SK-N-SH (cell line): ENCODE results near the gene SCARB1. TPM values are rescaled to one million over a fixed set of nuclear protein-coding genes. Genes with fewer than 3 reads are reported as not detected.

Experiments used
- CTCF ChIA-PET: fragments of 300-600, 350-600 bp; formaldehyde crosslinking; extraction: SDS; loops from one replicate; lab custom pipeline; 2021; lab: Yijun Ruan, JAX
- POLR2A ChIA-PET: fragments of 350-600 bp; sonication (Branson Sonifier 250); formaldehyde crosslinking; extraction: SDS; loops from one replicate; lab custom pipeline; 2020; ENCODE audit warnings: antibody characterized with exemption, inconsistent platforms; lab: Yijun Ruan, JAX
- DNase-seq: peaks from one replicate; pipeline ENCODE4 v3.0.0; 2012
- H2AFZ ChIP-seq: fragments of 200-600 bp; sonication (generic); 2 replicates; pipeline ENCODE4 v1.8.1; 2016; ENCODE audit warnings: antibody characterized with exemption, mild to moderate bottlenecking, low read depth
- H3F3A ChIP-seq: fragments of 200-600 bp; sonication (generic); replicated peaks from 2 replicates; pipeline ENCODE3; 2016; ENCODE audit warnings: antibody characterized with exemption, mild to moderate bottlenecking; ENCODE audit not compliant: insufficient read depth
- H3K27ac ChIP-seq, 2 experiments: fragments of 200-500 bp in 1 of 2; fragments of 200-600 bp in 1 of 2; sonication (Bioruptor generic) in 1 of 2; sonication (generic), shearing (Covaris generic) in 1 of 2; 2 replicates each; pipeline versions ENCODE4 v1.5.1 to v1.6.1; 2014 to 2016; ENCODE audit warnings: low read depth in 2 of 2, inconsistent platforms in 1 of 2, low read length in 1 of 2, mild to moderate bottlenecking in 1 of 2, mixed read lengths in 1 of 2
- H3K27me3 ChIP-seq: fragments of 200-600 bp; sonication (generic), shearing (Covaris generic); 2 replicates; pipeline ENCODE4 v1.6.1; 2016; ENCODE audit warnings: mixed run types; ENCODE audit not compliant: insufficient read depth
- H3K36me3 ChIP-seq, 2 experiments: fragments of 200-500 bp in 1 of 2; fragments of 200-600 bp in 1 of 2; sonication (Bioruptor generic) in 1 of 2; sonication (generic) in 1 of 2; replicated peaks in 1 of 2; 2 replicates each; pipeline versions ENCODE3 to v1.5.1; 2014 to 2016; ENCODE audit warnings: low read length in 1 of 2, mild to moderate bottlenecking in 1 of 2; ENCODE audit not compliant: insufficient read depth in 2 of 2, control insufficient read depth in 1 of 2
- H3K4me1 ChIP-seq, 2 experiments: fragments of 200-500 bp in 1 of 2; fragments of 200-600 bp in 1 of 2; sonication (Bioruptor generic) in 1 of 2; sonication (generic), shearing (Covaris generic) in 1 of 2; 2 replicates each; pipeline versions ENCODE4 v1.5.1 to v1.6.1; 2014 to 2016; ENCODE audit warnings: low read depth in 1 of 2, low read length in 1 of 2, mixed run types in 1 of 2; ENCODE audit not compliant: insufficient read depth in 2 of 2, control insufficient read depth in 1 of 2
- H3K4me2 ChIP-seq: fragments of 200-600 bp; sonication (generic), shearing (Covaris generic); 2 replicates; pipeline ENCODE4 v1.6.1; 2017; ENCODE audit warnings: mixed run types
- H3K4me3 ChIP-seq, 2 experiments: fragments of 200-500 bp in 1 of 2; fragments of 200-600 bp in 1 of 2; sonication (Bioruptor generic) in 1 of 2; sonication (generic), shearing (Covaris generic) in 1 of 2; 2 replicates each; pipeline versions ENCODE4 v1.5.1 to v1.8.1; 2014 to 2016; ENCODE audit warnings: low read depth in 2 of 2, inconsistent platforms in 1 of 2, low read length in 1 of 2, mild to moderate bottlenecking in 1 of 2, mixed read lengths in 1 of 2, moderate library complexity in 1 of 2
- H3K79me2 ChIP-seq: fragments of 200-600 bp; sonication (generic); 2 replicates; pipeline ENCODE4 v1.8.1; 2017; ENCODE audit warnings: mild to moderate bottlenecking; ENCODE audit not compliant: insufficient read depth
- H3K9ac ChIP-seq: fragments of 200-600 bp; sonication (generic); 2 replicates; pipeline ENCODE4 v1.6.1; 2017; ENCODE audit warnings: mixed run types
- H3K9me2 ChIP-seq: fragments of 200-600 bp; sonication (generic); 2 replicates; pipeline ENCODE4 v1.6.1; 2017; ENCODE audit warnings: mixed run types
- H3K9me3 ChIP-seq: fragments of 200-600 bp; sonication (generic); 2 replicates; pipeline ENCODE4 v1.6.1; 2017; ENCODE audit warnings: mixed run types, mild to moderate bottlenecking, moderate library complexity
- H4K20me1 ChIP-seq: fragments of 200-600 bp; sonication (generic); 2 replicates; pipeline ENCODE4 v1.6.1; 2017; ENCODE audit warnings: mild to moderate bottlenecking, mixed run types; ENCODE audit not compliant: insufficient read depth
- ELF1 ChIP-seq: IDR thresholded peaks from 2 replicates; pipeline ENCODE4 v1.4.0; 2012
- EP300 ChIP-seq, 2 experiments: IDR thresholded peaks; 2 replicates each; pipeline versions ENCODE4 v1.4.0 to v1.6.1; 2012; ENCODE audit warnings: borderline replicate concordance in 1 of 2, low read depth in 1 of 2, low read length in 1 of 2
- FOSL2 ChIP-seq: IDR thresholded peaks from 2 replicates; pipeline ENCODE4 v1.4.0; 2012; ENCODE audit warnings: low read depth, mild to moderate bottlenecking, moderate library complexity, borderline replicate concordance
- FOXM1 ChIP-seq: IDR thresholded peaks from 2 replicates; pipeline ENCODE4 v1.4.0; 2012; ENCODE audit warnings: low read depth, mild to moderate bottlenecking
- MXI1 ChIP-seq: IDR thresholded peaks from 2 replicates; pipeline ENCODE4 v1.6.1; 2012; ENCODE audit warnings: mild to moderate bottlenecking, low read depth, low read length, improper control_type of control experiment
- NFIC ChIP-seq: IDR thresholded peaks from 2 replicates; pipeline ENCODE4 v1.4.0; 2012; ENCODE audit warnings: borderline replicate concordance
- POLR2AphosphoS5 ChIP-seq: IDR thresholded peaks from 2 replicates; pipeline ENCODE4 v1.6.1; 2012; ENCODE audit warnings: low read depth, low read length
- RXRA ChIP-seq: IDR thresholded peaks from 2 replicates; pipeline ENCODE4 v1.4.0; 2012; ENCODE audit warnings: low read depth, mild to moderate bottlenecking, borderline replicate concordance
- SIN3A ChIP-seq: IDR thresholded peaks from 2 replicates; pipeline ENCODE4 v1.6.1; 2012; ENCODE audit warnings: low read depth, mild to moderate bottlenecking, low read length, moderate library complexity, borderline replicate concordance
- TEAD4 ChIP-seq: IDR thresholded peaks from 2 replicates; pipeline ENCODE4 v1.4.0; 2012; ENCODE audit warnings: mild to moderate bottlenecking, borderline replicate concordance; ENCODE audit not compliant: insufficient read depth
- USF1 ChIP-seq: IDR thresholded peaks from 2 replicates; pipeline ENCODE4 v1.4.0; 2012; ENCODE audit warnings: low read depth, borderline replicate concordance
- ZBTB33 ChIP-seq: IDR thresholded peaks from 2 replicates; pipeline ENCODE4 v1.4.0; 2012; ENCODE audit warnings: low read depth, borderline replicate concordance
- WGBS: methylation state at CpG from one replicate; pipeline ENCODE4 v1.1.6; 2017; ENCODE audit warnings: low lambda C conversion rate; 5-methylcytosine and 5-hydroxymethylcytosine counted together
- polyA plus RNA-seq, 3 experiments: library from polyadenylated mRNA; depleted of rRNA; stranded (reverse); fragments of >200 nt; gene quantifications; 2 replicates each; pipeline ENCODE4 v1.2.3, GENCODE V29; 2012

Gene SCARB1
- polyA plus RNA-seq, 1 of the 3 experiments (the other 2 are of a cell fraction): 33.0 TPM

- WGBS: 87% methylated on average over 4 of the region's 6 CpGs
- H3K79me2 ChIP-seq: no peaks in the 10 kb centered on the region
- H3K9ac ChIP-seq: no peak overlapping the region
- no peaks in the 10 kb centered on the region for H3F3A ChIP-seq
- H3K4me3 ChIP-seq: no peak overlapping the region
- no peaks in the 10 kb centered on the region for H3K9me2 ChIP-seq
- H3K4me1 ChIP-seq: peaks cover 0 to 6% of the 10 kb centered on the region in 2 experiments; a peak in 1 of 4 replicates
- H3K9me3 ChIP-seq: no peaks in the 10 kb centered on the region
- H3K27me3 ChIP-seq: no peaks in the 10 kb centered on the region
- H3K27ac ChIP-seq: no peak overlapping the region
- H3K4me2 ChIP-seq: no peak overlapping the region
- H3K36me3 ChIP-seq: peaks cover 0 to 4% of the 10 kb centered on the region in 2 experiments
- ChIA-PET POLR2A (no interaction called here), CTCF (interaction anchor here (0.9 kb wide), 1 partner anchor 28 kb away, joined by 3 read pairs; no protein-coding TSS in a partner anchor)
- TF ChIP-seq MXI1: no peak
- no peak for TF ChIP-seq EP300 (IDR thresholded peaks at IDR 0.05; ENCODE audit: borderline replicate concordance in 1 of 2, low read depth in 1 of 2, low read length in 1 of 2)
- no peak for TF ChIP-seq USF1
- no peak for TF ChIP-seq POLR2AphosphoS5
- TF ChIP-seq FOXM1: no peak
- TF ChIP-seq NFIC: no peak
- TF ChIP-seq ELF1: no peak
- no peak for TF ChIP-seq SIN3A
- no peak for TF ChIP-seq RXRA
- TF ChIP-seq ZBTB33: no peak
- no peak for TF ChIP-seq TEAD4
- no peak for TF ChIP-seq FOSL2
- DNase-seq: no peak
- H4K20me1 ChIP-seq: no peaks in the 10 kb centered on the region
- H2AFZ ChIP-seq: no peak overlapping the region
These were observed 68.3 kb downstream of the SCARB1 start for GRCh38 chr12:124795081-124795948.

- ChIA-PET POLR2A (no interaction called here), CTCF (interaction anchor here (1.6 kb wide), 1 partner anchor 114 kb away, joined by 6 read pairs; no protein-coding TSS in a partner anchor)
- no peaks in the 10 kb centered on the region for H3K79me2 ChIP-seq
- no peak overlapping the region for H3K4me2 ChIP-seq
- H3K4me3 ChIP-seq: no peak overlapping the region
- no peak for TF ChIP-seq NFIC
- H3K9me3 ChIP-seq: no peaks in the 10 kb centered on the region
- WGBS: 91% methylated on average over 15 of the region's 15 CpGs
- no peak overlapping the region for H3K9ac ChIP-seq
- H3K9me2 ChIP-seq: no peaks in the 10 kb centered on the region
- H4K20me1 ChIP-seq: no peaks in the 10 kb centered on the region
- DNase-seq: no peak
- no peak overlapping the region for H3K27ac ChIP-seq
- H3F3A ChIP-seq: no peaks in the 10 kb centered on the region
- H2AFZ ChIP-seq: no peak overlapping the region
- no peaks in the 10 kb centered on the region for H3K27me3 ChIP-seq
- peaks cover 0 to 4% of the 10 kb centered on the region in 2 experiments for H3K36me3 ChIP-seq
- H3K4me1 ChIP-seq: no peaks in the 10 kb centered on the region; a peak in 1 of 4 replicates
These were observed 70.7 kb downstream of the SCARB1 start for GRCh38 chr12:124792961-124793441.
